Measurements from ENCODE around the gene IGF1. TPM values are rescaled to one million over a fixed set of nuclear protein-coding genes. Genes with fewer than 3 reads are reported as not detected.

The IGF1 gene
- total and polyA plus RNA-seq, 9 of the 15 experiments (the other 6 are each of a cell fraction or from before 2014, with no cell fraction given): 3.7 to 13.9 (median 4.5) TPM

GRCh38 chr12:102406033-102406584 is 74.3 kb downstream of the IGF1 start (continued):
- no peak for TF ChIP-seq CTCF (IDR thresholded peaks at IDR 0.05 in 2 of 3, conservative IDR thresholded peaks at IDR 0.05 in 1 of 3; ENCODE audit: insufficient read depth in 2 of 3, low read depth in 1 of 3, low read length in 3 of 3)
- no peak for TF ChIP-seq EHMT2 (IDR thresholded peaks at IDR 0.05)
- TF ChIP-seq NFIC (IDR thresholded peaks at IDR 0.05): peak; percentile 93
- TF ChIP-seq ESRRB (CRISPR knock-in tag; IDR thresholded peaks at IDR 0.05; ENCODE audit: borderline replicate concordance): no peak
- no peak for TF ChIP-seq MTA3 (IDR thresholded peaks at IDR 0.05; ENCODE audit: borderline replicate concordance)
- no peak for TF ChIP-seq NR3C1 (CRISPR knock-in tag; IDR thresholded peaks at IDR 0.05)
- TF ChIP-seq TRIM28 (IDR thresholded peaks at IDR 0.05): no peak

GRCh38 chr12:102401087-102401486 is 79.3 kb downstream of the IGF1 start:
- H3K27ac ChIP-seq (ENCODE audit: extremely low read depth, low read depth, low read length): no peak overlapping the region
- no peaks in the 10 kb centered on the region for H4K20me1 ChIP-seq (replicated peaks; ENCODE audit: control insufficient read depth, insufficient read depth, low read length)
- H3K4me3 ChIP-seq: no peak overlapping the region
- DNase-seq (ENCODE audit: extremely low read depth in 1 of 4, low spot score in 3 of 4) (no peak), ATAC-seq (no peak), FAIRE-seq (no peak)
- H3K4me2 ChIP-seq (ENCODE audit: insufficient read depth, low read length): no peak overlapping the region
- no peaks in the 10 kb centered on the region for H3K9me1 ChIP-seq (ENCODE audit: control insufficient read depth, insufficient read depth, low read length)
- H2AFZ ChIP-seq (ENCODE audit: low read depth, low read length): no peak overlapping the region
- no TSS peak for BruUV-seq (replicated peaks)
- no peaks in the 10 kb centered on the region for H3K27me3 ChIP-seq (ENCODE audit: control insufficient read depth in 2 of 2, insufficient read depth in 2 of 2, low read length in 2 of 2)
- H3K4me1 ChIP-seq (replicated peaks in 1 of 2; ENCODE audit: control insufficient read depth in 2 of 2, insufficient read depth in 2 of 2, low read length in 2 of 2): peaks cover 3% of the 10 kb centered on the region in 2 experiments; a peak in 3 of 5 replicates
- WGBS (ENCODE audit: insufficient coverage, low coverage, missing lambda C conversion rate): 53% methylated on average over 2 of the region's 2 CpGs
- in situ Hi-C loops (cut with MboI): no loop called here
- no peaks in the 10 kb centered on the region for H3K79me2 ChIP-seq (ENCODE audit: control insufficient read depth, insufficient read depth, low read length)
- H3K9ac ChIP-seq (ENCODE audit: insufficient read depth in 1 of 2, low read depth in 2 of 2, low read length in 2 of 2): no peak overlapping the region
- H3K36me3 ChIP-seq (ENCODE audit: control insufficient read depth, insufficient read depth, low read length): no peaks in the 10 kb centered on the region
- intact Hi-C loops (cut with micrococcal nuclease): loop anchor here (10.0 kb wide), 1 partner anchor 226 kb away; no protein-coding TSS in a partner anchor
- ChIA-PET CTCF (ENCODE audit: low intra/inter-chr PET ratio) (no interaction called here), POLR2A (no interaction called here)
- no peaks in the 10 kb centered on the region for H3K9me3 ChIP-seq (replicated peaks; ENCODE audit: control insufficient read depth, insufficient read depth, low read depth, low read length)
- no peak for TF ChIP-seq SAFB (IDR thresholded peaks at IDR 0.05; ENCODE audit: borderline replicate concordance, low read depth, low read length)
- TF ChIP-seq XRCC5 (IDR thresholded peaks at IDR 0.05; ENCODE audit: low read depth, low read length): no peak
- peak in 1 of 2 experiments; percentile 26; a peak in 1 of 4 replicates for TF ChIP-seq KDM1A (IDR thresholded peaks at IDR 0.05)
- peak; percentile 76 for TF ChIP-seq CHD4 (IDR thresholded peaks at IDR 0.05; ENCODE audit: insufficient read depth, insufficient replicate concordance, low read depth, low read length, poor library complexity, severe bottlenecking)
- no peak for TF ChIP-seq PHB (CRISPR knock-in tag; IDR thresholded peaks at IDR 0.05)
- TF ChIP-seq ZNF277 (CRISPR knock-in tag; IDR thresholded peaks at IDR 0.05; ENCODE audit: borderline replicate concordance): no peak
- TF ChIP-seq SMARCA5 (IDR thresholded peaks at IDR 0.05): peak; percentile 45; the same call in 1 of the 2 replicates
- TF ChIP-seq ARID1B (IDR thresholded peaks at IDR 0.05): no peak
- TF ChIP-seq ESRRA (IDR thresholded peaks at IDR 0.05; ENCODE audit: borderline replicate concordance, low read depth): peak; percentile 63; the same call in 1 of the 2 replicates
- no peak for TF ChIP-seq CBX2 (IDR thresholded peaks at IDR 0.05; ENCODE audit: insufficient read depth, low read length, poor library complexity, severe bottlenecking)
- peak; percentile 91 for TF ChIP-seq RBM25 (IDR thresholded peaks at IDR 0.05; ENCODE audit: low read depth, low read length, severe bottlenecking)
- TF ChIP-seq CBX1 (IDR thresholded peaks at IDR 0.05; ENCODE audit: low read depth): peak; percentile 28; the same call in 1 of the 2 replicates
- peak; percentile 16 for TF ChIP-seq ZFP36 (IDR thresholded peaks at IDR 0.05; ENCODE audit: low read depth, low read length, partially characterized antibody)
- TF ChIP-seq BCOR (IDR thresholded peaks at IDR 0.05): peak; percentile 73

All from K562 (cell line).